Stimulated activated naive CD4-positive, alpha-beta T cell (primary cell): ENCODE results near the gene C14orf39.

Experiments used
- DNase-seq, 6 experiments: peaks; one replicate each; lab custom pipeline; 2025; lab: John Stamatoyannopoulos, UW

C14orf39 gene, protein sequence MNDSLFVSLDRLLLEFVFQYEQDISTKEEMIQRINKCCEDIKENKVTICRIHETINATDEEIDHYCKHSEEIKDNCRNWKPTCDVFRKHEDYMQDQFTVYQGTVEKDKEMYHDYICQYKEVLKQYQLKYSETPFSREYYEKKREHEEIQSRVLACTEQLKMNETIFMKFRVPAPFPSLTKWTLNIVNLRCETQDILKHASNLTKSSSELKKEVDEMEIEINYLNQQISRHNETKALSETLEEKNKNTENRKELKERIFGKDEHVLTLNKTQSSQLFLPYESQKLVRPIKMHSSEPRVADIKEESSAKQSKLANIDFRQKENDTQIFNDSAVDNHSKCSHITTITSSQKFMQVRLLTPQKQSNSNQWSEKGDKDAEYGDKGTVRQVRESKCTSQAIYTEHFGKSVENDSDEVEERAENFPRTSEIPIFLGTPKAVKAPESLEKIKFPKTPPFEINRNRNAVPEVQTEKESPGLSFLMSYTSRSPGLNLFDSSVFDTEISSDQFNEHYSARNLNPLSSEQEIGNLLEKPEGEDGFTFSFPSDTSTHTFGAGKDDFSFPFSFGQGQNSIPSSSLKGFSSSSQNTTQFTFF

DNA sequence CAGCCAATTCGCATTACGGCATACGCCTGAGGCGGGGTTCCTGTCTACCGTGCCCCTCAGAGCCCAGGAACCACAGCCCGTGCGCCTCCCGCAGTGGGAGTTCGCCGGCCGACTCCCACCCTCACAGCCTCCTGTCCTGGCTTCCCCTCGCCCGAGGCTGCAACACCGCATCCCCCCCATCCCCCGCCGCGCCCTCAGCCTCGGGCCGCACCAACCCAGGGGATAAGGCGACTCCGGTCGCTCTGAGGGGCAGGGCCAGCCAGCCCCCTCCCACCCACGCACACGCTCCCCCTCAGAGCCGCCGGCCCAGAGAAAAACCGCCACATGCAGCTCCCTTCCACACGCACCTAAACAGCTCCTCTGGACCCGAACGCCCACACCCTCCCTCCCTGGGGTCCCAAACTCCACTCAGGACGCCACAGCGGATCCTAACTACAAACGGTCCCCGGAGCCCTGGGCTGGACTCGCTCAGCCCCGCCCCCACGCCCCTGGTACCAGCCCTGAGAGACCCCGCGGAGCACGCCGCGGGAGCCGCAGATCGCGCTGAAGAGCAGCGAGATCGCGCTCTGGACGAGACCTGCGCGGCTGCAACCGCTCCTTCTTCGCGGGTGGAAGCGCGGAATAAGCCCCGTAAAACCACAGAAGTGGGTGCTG, at the start of gene C14orf39:
C14orf39 (minus strand) TSS at position 466 of the 654 bp plus-strand sequence. CDS start 985 bp downstream, outside the sequence.
- no peak for DNase-seq

DNA sequence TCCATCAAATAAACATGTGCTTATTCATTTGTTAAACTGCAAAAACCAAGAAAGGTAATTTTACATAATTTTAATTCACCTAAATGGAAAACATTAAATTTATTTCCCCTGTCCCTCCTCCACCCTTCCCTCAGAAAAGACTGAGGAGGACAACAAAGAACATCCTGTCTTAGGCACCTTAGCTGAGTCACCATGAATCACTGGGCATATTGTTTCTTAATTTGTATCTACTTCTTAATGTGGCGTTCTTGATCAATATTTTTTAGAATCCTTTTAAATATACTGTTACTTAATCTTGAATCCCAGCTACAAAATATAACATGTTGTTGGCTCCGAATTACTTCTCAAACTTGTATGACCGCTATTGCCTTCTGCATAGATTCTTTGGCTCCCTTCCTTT, 46.6 kb upstream of the C14orf39 start:
- no peak for DNase-seq

DNA sequence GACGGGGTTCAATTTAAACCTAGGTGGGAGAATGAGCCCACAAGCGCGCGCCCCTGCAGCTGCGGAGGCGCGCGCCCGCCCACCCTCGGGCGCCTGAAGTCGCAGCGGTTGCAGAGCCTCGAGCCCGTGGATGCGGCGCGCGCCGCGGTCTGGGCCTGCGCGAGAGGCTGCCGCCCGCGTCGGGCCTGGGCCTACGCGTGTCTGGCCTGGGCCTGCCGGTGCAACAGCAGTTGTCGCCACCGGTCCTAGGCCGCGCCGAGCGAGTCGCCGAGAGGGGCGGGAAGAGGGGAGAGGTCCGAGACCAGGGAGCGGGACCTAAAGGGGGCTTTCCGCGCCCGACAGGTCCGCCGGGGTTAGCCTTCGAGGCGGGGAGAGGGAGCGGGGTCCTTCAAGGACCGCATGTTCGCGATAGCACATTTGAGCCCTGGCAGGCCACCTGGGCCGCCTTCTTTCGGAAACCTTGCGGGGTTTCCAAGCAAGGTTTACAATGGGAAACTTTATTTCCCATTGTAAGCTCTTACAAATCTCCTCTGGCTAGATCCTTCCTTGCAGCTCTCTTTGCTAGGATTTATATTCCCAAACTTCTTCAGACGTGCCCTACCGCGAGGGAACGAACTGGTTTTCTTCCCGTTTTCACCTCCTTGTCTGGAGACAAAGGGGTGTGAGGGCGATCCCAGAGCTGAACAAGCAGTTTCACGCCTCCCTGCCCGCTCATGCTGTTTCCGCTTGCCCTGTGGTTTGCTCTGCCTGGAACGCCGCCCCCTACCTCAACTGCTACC, 29.8 kb upstream of the C14orf39 start:
- no peak for DNase-seq

DNA sequence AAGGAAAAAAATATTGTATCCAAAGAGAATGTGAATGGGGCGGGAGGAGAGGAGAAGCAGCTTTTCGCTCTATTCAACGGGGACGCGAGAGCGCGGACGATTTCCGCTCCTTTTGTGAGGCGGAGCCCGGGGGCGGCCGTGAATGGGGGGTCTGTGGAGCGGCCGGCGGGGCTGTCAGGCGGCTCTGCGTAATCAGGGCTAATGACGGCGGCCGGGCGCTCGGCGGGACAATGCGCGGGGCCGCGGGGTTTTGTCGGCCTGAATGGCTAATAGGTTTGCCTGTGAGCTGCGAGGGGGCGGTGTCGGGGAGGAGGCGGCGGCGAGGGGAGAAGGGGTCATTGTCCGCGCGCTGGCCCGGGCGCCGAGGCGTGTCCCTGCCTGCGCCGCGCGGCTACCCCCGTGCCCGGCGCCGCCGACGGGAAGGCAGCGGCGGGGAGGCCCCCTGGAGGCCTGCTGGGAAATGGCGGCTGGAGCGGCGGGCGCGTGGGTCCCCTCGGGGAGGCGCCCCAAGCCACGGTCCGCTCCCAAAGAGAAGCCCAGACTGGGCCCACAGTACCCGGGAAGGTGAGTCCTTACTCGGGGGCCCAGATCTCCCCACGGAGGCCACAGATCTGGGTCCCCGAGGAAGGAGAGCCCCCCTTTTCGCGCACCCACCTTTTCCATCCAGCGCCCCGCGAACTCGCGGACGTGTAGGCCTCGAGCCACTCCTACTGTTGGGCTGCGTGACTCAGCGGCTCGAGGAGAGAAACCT, 29.1 kb upstream of the C14orf39 start:
- no peak for DNase-seq

DNA sequence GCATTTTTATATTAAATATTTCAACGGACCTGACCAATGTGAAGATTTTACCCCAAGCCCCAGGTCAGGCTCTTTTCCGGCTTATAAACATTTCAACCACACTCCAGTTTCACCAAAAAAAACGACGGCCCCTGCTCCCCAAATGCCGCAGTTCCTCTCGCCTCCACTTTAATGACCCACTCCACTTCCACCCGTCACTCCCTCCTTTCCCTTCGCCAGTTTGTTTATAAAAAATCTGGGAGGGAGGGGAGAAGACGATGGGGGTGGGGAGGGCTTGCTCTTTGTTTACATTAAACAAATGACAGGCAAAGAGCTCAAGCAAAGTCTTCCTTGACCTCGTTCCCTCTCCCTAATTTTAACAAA, 28.5 kb upstream of the C14orf39 start:
- no peak for DNase-seq

DNA sequence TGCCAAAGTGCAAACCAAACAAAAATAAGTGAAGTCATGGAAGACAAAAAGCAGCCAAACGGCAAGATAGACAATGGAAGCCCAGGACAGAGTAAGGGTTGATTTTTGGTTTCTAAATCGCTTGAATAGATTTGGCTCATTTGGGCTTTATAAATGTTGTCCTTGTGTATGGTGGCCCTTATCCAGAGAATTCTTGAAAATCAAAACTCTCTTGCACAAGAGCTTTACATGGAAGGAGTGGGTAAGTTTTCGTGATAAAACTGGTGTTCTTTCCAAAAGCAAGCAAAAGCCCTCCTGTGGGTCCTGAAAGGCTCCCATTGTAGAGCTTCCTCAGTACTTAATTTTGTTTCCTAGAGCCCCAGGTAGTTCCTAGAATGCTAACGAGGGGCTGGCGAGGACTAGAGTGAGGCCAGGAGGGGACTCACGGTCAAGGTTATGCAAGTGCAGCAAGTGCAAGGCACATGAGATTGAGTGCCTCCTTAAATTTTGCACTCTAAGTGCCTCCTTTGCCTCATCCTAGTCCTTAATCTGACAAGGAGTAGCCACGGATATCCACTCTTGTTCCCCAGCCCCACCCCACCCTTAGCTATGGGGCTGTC, 27.2 kb upstream of the C14orf39 start:
- no peak for DNase-seq

DNA sequence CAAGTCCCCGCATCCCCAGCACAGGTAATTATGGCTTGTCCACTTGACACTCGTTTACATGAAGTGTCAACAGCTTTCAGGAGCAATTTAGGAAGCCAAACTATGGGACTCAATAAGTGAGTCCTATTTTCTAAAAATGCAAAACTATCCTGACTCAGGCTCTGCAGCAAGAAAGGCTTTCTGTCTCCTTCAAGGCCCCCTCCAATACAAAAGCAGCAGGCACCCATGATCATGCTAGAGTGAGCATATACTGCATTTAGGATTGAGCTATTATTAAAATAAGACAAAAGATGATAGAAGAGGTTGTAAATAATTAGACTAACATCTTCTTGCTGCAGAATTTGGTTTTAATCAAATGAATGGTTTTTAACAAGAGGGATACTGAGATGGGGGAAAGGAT, 26.3 kb upstream of the C14orf39 start:
- DNase-seq, result no peak

DNA sequence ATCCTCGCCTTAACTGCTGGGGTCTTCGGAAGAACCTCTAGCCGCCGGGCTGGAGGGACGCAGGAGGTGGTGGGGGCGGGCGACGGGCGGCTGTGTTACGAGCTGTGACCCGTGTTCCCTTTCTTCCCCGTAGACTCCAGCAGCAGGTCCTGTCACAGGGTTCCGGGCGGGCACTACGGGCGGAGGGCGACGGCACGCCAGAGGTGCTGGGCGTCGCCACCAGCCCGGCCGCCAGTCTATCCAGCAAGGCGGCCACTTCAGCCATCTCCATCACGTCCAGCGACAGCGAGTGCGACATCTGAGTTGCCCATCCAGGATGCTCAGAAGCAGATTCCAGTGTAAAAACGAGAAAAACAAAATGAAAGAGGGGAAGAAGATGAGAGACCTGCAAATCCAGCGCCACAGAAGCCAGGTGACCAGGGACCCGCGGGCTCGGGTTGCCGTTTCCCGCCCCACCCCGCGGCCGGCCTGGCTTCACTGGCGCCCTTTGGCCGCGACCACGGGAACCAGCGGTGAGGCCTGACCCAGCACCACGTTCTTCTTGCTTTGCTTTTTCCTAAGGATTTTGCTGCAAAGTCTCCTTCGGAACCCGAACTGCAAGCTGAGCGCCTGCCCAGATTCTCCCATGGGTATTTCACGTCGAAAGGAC, 25.2 kb upstream of the C14orf39 start:
- no peak for DNase-seq

DNA sequence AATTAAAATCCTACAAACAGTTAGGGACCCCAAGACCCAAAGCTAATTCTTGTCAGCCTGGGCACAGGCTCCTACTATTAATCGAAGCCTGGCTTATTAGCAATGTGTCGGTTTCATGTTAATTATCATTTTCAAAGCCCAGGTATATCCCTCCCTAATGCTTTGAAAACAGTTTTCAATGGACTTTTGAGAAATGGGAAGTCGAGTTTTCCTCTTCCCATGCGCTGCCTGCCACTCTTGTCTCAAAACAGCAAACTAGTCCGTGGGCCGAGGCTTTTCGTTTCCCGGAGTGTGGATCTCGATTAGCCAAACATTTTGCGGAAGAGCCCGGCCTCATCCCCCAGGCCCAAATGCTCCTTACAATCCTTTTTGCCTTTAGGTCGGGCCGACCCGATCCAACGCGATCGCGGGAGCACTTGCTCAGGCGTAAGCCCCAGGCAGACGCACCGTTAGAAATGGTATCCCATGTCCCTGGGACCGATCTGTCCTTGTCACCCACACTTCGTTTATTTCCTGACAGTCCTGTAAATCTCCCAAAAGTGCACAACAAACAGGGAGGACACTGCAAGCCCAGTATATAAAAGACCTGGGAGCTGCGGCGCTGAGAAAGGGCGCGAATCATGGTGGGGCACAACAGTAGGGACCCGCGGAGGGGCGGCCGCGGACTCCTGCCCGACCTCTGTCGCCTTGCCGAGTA, 24.5 kb upstream of the C14orf39 start:
- DNase-seq, result no peak

DNA sequence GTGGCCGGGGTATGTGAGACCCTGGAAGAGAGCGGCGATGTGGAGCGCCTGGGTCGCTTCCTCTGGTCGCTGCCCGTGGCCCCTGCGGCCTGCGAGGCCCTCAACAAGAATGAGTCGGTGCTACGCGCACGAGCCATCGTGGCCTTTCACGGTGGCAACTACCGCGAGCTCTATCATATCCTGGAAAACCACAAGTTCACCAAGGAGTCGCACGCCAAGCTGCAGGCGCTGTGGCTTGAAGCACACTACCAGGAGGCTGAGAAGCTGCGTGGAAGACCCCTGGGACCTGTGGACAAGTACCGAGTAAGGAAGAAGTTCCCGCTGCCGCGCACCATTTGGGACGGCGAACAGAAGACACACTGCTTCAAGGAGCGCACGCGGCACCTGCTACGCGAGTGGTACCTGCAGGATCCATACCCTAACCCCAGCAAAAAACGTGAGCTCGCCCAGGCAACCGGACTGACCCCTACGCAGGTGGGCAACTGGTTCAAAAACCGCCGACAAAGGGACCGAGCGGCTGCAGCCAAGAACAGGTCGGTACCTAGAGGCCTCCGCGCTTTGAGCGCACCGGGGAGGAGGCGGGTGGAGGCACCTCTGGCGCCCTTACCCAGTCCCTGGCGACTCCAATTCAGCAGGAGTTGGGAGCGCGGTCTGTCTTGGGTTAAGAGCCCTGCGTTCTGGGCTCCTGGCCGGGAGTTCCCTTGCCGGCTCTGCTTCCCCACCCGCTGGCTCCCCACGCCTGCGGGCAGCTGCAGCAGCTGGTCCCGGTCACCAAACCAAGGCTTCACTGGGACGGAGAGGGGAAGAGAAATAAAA, 23.8 kb upstream of the C14orf39 start:
- DNase-seq, result no peak

DNA sequence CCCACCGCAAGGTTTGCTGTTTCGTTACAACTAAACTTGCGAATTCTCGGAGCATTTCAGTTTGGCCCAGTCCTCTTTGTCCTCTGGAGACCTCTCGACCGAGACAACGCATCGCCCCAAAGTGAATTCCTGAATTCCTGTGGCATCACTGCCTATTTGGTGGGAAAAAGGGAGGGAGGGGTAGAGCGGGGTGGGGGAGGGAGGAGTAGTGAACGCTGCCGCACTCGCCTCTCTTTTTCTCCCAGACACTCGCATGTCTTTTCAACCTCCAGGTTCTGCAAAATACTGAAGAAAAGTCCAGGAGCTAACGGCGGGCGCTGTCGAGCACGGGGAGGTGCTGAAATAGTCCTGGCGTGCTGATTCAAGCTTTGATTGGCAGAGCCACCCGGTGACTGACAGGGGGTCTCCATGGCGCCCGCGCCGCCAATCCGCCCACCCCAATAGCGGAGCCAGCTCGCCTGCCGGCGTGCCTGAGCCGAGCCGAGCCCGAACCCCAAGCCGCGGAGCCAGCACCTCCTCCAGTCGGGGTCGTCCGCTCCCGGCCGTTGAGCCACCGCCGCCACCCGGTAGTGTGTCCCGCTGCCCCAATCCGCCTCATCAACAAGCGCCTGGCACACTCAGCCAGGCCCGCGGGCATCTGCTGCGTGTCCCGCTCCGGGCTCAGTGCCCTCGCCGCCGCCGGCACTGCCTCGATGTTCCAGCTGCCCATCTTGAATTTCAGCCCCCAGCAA, 23.0 kb upstream of the C14orf39 start, which contains the start of gene SIX6:
SIX6 (plus strand) TSS at position 440 of the 731 bp plus-strand sequence; CDS start at position 693, 253 bp downstream.
- DNase-seq, result no peak

DNA sequence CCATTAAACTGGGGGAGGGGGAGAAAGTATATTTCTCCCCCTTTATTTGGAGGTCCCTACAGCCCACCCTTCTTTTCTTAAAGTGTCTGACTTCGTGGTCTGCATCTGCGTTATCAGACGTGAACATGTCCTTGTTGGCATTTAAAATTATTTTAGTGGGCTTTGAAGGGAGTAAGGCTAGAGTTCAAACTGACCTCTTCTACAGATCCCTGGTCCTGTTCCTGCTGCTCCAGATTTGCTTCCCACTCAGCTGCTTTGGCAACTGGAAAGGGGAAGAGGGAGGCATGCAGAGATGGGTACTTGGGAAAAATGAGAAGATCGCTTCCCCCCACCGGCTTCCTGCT, 22.5 kb upstream of the C14orf39 start:
- no peak for DNase-seq

DNA sequence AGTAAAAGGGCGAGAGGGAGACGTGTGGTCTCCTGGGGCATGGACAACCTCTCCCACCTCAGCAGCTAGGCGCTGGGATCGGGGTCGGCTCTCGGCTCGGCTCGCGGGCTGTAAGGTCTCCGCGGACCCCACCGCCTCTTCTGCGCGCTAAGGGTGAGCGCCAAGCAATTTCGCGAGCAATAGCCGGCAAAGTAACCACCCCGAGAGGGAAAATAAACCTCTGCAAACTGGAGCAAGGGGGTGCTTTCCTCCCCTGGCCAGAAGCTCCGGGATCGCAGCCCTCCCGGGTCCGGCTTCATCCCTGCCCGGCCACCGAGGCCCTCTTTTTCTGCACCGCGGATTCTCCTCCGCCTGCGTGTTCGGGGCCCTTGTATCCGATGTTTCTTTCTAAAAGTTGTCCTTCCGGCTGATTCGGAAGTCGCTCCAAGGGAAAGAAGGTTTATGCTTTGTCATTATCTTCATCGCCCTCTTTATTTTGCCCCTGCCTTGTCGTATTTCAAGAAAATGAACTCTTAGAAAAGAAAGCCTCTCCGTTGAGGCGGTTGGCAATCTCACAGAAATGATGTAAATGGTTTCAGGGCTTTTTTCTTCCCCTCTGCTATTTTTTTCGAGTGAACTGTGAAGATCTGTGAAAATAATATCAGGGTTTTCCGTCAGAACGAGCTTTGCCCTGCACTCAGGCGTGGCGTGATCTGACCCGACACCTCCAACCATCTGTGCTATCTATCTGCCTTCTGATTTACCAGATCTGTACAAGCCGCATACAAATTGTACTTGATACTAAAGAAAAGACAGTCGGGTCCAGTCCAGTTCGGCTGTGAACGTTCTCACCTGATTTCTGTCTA, 21.3 kb upstream of the C14orf39 start:
- no peak for DNase-seq

DNA sequence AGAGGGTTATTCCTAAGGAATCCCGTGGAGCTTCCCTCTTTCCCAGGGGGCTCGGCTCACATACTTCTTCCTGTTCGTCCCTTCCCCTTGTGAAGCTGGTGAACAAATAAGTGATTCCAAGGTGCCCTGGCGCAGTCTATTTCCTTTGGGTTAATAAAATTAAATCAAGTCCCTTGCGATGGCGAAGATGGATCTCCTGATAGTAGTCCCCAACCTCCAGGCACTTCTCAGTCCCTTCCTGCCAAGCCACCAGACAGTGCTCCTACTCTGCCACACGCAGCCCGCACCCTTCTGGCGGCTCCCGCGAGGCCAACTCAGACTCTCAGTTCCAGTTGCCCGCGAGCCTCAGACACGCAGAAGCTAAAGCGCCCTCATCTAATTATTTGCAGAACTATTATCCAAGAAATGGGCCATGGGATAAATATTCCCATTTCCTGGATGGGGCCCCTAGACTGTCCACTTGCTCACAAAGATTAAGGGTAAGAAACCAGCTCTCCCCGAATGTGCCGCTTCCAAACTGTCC, 20.7 kb upstream of the C14orf39 start:
- DNase-seq, result no peak

DNA sequence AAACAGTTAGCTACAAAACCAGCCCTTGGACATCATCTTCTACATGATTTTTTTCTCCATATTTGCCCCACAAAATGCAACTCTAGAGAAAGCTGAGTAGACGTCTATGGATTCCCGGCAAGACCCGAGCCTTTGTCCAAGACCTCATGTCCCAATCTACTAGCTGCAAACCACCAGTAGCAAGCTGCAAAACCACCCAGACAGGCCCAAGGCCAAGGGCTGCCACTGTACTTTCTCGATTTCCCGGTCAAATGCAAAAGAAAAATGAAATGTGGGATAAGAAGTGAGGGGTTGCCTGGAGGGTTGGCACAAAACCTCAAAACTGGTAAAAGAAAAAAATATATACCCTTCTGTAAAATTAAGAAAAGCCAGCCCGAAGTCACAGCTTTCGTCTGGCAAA, 20.1 kb upstream of the C14orf39 start:
- DNase-seq, result no peak

DNA sequence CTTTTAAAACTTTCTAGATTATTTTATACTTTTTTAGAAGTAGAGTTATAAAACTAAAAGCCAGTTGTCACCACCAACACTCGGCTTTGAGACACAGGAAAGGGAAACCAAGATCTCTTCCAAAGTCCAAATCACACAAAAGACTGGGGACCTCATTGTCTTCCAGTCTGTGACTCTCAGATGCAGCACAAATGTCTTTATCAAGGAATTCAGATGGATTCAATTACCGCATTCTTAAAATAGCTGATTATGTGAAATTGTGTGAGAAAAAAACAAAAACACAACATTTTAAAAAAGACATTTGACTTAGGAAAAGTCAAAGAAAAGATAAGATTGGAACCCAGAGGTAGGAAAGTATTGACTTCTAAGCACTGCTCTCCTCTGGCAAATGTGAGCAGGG, 19.6 kb upstream of the C14orf39 start:
- no peak for DNase-seq

DNA sequence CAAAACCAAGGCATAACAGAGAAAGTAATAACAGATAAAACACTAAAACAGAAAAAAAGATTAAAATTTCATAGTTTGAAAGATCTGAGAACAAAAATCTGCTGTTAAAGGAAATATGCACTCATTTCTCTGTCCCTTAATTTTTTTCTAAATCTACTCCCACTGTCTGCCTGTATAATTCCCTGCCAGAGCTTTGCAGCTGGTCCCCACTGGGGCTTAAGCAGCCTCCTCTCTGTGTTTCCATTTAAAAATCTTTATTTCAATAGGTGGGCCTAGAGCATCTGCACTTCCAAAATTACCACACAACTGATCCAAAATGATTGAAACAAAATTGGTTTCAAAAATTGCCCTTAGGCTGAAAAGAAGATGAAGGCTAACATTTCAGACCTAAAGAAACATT, 16.7 kb upstream of the C14orf39 start:
- no peak for DNase-seq
